Left lobe of liver (tissue), 2 donors: ENCODE data around the gene CARD8. TPM values are rescaled to one million over a fixed set of nuclear protein-coding genes. Genes with fewer than 3 reads are reported as not detected.
"Not testable (repeated sequence)": the region's sequence is repeated elsewhere in the genome, so short reads cannot be mapped to it uniquely, and the experiment has no call there.

ENCODE experiments used
- ATAC-seq: fragments of 200-7000 bp; cut with Tn5 transposase; one replicate; pipeline ENCODE4 v1.9.1; 2020; ENCODE audit warnings: mild to moderate bottlenecking, moderate library complexity
- DNase-seq: peaks from one replicate; pipeline ENCODE4 v3.0.0-alpha.2; 2020; ENCODE audit warnings: low spot score
- total RNA-seq: library from RNA; stranded (reverse); gene quantifications from one replicate; pipeline ENCODE4 v1.2.1, GENCODE V29; 2021
- donor health status: DM: no; HTN: no; CAD: no; lungs with moderate emphysema.
- donor health status: DM: no; HTN: yes; CAD: no.

Gene CARD8
- total RNA-seq, result 17.4 TPM

DNA sequence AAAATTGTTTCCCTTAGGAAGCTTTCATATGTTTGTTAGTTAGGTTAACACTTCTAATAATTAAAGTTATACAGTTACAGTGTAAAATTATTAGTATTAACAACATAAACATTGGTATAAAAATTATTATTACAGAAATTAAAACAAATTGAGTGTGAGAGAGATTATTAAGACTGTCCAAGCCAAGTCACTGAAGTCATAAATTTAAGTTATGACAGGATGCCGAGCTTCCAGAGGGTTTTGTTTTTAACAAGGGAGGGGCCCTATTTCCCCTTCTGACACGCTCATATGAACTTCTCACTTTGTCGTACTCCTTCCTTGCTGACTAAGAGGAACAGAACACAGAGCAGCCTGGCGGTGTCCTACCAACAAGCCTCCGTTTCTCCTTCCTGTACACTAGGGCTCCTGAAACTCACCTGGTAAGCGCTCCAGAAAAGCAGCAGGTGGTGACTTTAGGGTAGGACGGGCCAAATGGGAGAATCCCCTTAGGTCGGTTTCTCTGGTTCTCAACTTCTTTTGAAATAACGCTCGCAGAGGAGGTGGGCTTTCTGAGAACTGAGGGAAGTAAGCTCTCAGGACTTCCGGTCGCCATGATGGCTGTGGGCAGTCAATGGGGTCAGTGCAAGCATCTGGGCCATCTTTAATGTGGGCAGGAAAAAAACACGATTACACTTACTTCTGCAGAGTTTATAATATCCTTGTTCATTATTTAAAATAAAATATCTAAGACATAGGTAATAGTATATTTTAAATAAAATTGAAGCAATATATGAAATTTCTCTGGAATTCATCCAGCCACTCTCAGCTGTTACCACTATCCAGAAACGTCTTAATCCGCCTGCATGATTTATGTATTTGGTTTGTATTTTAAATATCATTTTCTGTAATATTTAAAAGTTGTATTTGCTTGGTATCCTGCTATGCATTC lies at the start of gene CARD8:
TSS of gene CARD8 (minus strand) at position 537 of the 928 bp plus-strand sequence. CDS start 14,892 bp downstream, outside the sequence.
- peak; percentile 87 for ATAC-seq
- DNase-seq, result peak; percentile 85

- DNase-seq (no peak), ATAC-seq (no peak)
Observed at GRCh38 chr19:48303866-48304265, 48.2 kb upstream of the CARD8 start.

DNA sequence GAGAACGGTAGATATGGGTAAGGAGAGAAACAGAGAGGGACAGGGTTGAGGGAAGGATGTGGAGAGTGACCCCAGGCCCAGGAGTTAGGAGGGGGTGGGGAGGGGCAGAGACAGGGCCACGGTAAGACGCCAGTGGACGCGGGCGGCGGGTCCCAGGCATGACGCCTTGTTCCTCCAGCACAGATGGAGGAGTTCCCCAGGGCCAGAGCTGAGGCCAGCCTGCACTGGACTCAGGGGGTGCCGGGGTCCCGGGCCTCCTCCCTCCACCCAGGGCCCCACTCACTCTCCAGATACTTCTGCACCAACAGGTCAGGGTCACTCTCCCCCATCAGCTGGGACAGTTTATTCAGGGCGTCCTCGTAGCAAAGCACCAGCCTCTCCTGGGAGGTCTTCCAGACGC lies 47.7 kb upstream of the CARD8 start:
- DNase-seq (no peak), ATAC-seq (no peak)

- DNase-seq, result no peak
- no peak for ATAC-seq
Observed at GRCh38 chr19:48302600-48302959, 46.9 kb upstream of the CARD8 start.

DNA sequence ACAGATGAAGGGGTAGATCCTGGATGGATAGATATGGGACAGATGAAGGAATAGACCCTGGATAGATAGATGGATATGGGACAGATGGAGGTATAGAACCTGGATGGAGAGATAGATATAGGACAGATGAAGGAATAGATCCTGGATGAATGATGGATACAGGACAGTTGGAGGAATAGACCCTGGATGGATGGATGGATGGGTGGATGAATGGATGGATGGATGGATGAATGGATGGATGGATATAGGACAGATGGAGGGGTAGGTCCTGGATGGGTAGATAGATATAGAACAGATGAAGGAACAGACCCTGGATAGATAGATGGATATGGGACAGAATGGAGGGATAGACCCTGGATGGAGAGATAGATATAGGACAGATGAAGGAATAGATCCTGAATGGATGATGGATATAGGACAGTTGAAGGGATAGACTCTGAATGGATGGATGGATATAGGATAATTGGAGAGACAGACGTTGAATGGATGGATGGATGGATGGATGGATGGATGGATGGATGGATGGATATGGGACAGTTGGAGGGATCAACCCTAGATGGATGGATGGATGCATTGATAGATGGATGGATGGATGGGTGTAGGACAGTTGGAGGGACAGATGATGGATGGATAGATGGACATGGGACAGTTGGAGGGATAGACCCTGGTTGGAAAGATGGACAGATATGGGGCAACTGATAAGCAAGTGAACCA lies 46.3 kb upstream of the CARD8 start:
- ATAC-seq (no peak), DNase-seq (no peak)

DNA sequence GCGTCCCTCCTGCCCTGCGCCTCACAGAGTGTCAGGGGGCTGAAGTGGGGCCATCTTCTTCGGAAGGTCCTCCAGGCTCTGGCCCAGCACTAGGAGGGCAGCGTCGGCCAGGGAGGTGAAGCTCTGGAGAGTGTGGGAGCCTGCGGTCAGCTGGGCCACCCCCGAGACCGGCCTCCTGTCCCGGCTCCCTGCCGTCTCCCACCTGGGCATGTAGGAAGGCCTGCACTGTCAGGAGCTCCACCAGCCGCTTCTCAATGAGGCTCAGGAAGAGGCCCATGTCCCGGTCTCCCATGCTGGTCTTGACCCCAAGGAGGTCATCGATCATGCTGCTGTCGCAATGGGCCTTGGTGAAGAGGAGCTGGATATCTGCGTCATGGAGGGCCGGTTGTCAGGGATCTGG lies 42.3 kb upstream of the CARD8 start:
- DNase-seq, result no peak
- ATAC-seq, result no peak

DNA sequence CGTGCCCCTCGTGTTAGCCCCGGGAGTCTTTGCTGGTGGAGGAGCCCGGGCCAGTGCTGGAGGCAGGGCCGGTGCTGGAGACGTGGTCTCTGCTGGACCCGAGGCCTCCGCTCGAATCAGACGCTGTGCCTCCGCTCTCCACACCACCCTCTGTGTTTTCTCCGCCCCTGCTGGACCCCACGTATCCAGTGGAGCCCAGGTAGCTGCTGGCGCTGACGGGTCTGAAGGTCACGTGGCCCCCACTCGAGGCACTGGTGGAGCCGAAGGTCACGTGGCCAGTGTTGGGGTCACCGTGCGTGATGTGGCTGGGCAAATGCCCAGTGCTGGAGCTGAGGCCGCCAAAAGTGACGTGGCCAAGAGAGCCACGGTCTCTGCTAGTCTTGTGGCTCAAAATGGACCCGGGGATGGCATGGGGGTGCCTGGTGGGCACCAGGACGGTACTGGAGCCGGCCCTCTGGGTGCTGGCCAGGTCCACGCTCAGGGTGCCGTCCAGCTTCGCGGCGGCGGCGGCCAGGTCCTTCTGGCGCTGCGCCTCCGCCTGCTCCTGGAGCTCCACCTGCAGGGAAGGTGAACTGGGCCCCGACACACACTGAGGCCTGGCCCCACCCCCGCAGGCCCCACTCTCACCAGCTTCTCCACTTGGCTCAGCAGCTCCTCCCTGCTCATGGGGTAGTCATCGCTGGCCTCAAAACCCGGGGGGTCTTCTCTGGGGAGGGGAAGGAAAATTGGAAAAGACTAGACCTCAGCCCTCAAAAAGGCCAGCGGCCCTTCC lies 41.4 kb upstream of the CARD8 start:
- ATAC-seq (no peak), DNase-seq (no peak)

- ATAC-seq (no peak), DNase-seq (no peak)
Observed at GRCh38 chr19:48295458-48295857, 39.7 kb upstream of the CARD8 start.

DNA sequence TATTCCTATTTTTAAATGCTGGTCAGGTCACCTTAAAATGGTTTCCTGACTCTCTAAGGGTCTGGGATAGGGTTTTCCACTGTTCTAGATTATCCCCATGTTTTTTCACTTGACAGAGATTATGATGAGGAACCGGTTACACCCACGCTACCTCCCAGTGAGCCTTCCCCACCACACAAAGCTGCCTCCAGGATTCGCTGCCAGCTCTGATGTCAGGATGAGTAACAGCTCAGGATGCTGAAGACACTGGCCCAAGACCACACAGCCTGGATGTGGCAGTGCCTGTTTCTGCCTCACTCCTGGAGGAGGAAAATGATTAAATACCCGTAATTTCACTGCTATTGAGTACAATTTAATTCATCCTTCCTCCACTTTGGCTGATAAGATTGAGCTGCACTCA lies 37.1 kb upstream of the CARD8 start:
- DNase-seq, result no peak
- no peak for ATAC-seq

DNA sequence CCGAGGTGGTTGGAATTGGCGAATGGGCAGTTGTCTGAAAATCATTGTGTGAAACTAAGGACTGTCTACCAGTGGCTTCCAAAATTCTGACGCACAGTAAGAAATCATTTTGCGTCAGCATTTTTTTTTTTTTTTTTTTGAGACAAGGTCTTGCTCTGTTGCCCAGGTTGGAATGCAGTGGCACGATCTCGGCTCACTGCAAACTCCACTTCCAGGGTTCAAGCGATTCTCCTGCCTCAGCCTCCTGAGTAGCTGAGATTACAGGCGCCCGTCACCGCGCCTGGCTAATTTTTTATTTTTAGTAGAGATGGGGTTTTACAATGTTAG lies 35.7 kb upstream of the CARD8 start:
- not testable (repeated sequence) for ATAC-seq, DNase-seq

DNA sequence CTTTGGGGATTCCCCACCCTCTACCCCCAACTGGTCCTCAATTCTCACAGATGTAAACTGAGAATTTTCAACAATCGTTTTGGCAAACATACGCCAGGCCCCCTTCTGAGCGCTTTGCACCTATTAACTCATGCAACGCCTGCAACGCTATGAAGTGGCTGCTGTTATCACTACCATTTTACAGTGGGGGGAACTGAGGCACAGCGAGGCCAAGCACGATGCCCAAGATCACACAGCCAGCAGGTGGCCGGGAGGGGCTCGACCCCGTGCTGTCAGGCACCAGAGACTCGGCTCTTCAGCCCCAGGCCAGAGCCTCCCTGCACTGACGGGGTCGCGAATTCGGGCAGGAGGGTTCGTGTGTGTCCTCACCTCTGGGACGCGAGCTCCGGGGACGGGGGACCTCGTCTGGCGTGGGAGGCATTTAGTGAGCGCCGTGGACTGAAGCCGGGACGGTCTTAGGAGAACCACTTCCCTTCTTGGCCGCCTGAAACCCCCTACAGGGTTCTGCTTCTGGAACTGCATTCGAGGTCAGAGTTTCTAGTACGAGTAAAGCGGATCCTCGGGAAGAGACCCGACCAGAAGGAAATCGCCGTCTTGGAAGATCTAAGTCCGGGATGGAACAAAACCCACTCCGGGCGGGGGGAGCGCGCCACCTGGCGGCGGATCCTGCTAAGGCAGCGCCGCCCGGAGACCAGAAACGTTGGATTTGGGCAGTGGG lies 35.2 kb upstream of the CARD8 start:
- DNase-seq, result peak; percentile 72
- peak; percentile 98 for ATAC-seq

GRCh38 chr19:48290401-48290770 lies 34.7 kb upstream of the CARD8 start:
- no peak for ATAC-seq
- DNase-seq, result no peak

GRCh38 chr19:48287748-48288147 lies 32.0 kb upstream of the CARD8 start:
- no peak for ATAC-seq
- no peak for DNase-seq

GRCh38 chr19:48284896-48285295 lies 29.2 kb upstream of the CARD8 start:
- DNase-seq (no peak), ATAC-seq (no peak)

- no peak for ATAC-seq
- no peak for DNase-seq
Observed at GRCh38 chr19:48283908-48284307, 28.2 kb upstream of the CARD8 start.

DNA sequence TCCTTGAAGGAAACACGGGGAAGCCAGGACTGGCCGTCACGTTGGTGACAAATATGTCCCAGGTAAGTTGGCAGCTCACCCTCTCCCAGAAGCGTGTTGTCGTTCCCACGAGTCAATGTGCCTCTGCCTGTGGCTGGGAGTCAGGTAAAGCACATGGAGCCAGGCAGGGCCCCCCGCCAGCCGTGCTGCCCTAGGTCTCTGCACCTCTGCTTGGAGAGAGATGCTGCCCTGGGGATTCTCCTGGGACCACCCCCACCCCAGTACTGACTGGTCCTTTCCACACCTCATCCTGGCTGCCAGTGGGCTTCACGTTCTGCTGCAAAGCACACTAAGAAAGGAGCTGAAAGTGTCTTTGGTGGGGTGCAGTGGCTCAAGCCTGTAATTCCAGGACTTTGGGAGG lies 24.0 kb upstream of the CARD8 start:
- no peak for ATAC-seq
- DNase-seq, result no peak

- no peak for DNase-seq
Observed at GRCh38 chr19:48274938-48275337, 19.2 kb upstream of the CARD8 start.

DNA sequence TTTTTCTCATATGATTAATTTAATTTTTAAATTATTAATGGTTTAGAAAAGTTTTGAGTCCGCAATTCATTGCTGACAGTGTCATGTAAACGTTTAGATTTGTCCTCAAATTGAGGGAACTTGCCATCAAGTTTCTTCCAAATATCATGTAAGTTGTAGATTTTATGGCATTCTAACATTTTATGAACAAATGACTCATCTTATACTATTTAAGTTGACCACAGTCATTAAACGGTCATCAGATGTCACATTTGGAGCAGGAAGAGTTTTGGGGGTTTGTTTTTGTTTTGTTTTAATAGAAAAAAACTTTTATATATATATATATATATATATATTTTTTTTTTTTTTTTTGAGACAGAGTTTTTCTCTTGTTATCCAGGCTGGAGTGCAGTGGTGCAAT lies 18.5 kb upstream of the CARD8 start:
- no peak for ATAC-seq

More at GRCh38 chr19:48274938-48275337, 19.2 kb upstream of the CARD8 start:
- no peak for ATAC-seq

GRCh38 chr19:48271531-48272151 lies 15.9 kb upstream of the CARD8 start:
- no peak for DNase-seq
- peak; percentile 42 for ATAC-seq

More for the DNA sequence above, 18.5 kb upstream of the CARD8 start:
- no peak for DNase-seq

- DNase-seq, result not testable (repeated sequence)
Observed at GRCh38 chr19:48269617-48270026, 13.9 kb upstream of the CARD8 start.

More at GRCh38 chr19:48269617-48270026, 13.9 kb upstream of the CARD8 start:
- not testable (repeated sequence) for ATAC-seq
